Activated CD8-positive, alpha-beta memory T cell treated with anti-CD3 and anti-CD28 coated beads, Interleukin-2, amount 50 U/mL, for 24 hours (primary cell): ENCODE measurements around the gene GABARAPL1.
"Not testable (repeated sequence)": the region's sequence is repeated elsewhere in the genome, so short reads cannot be mapped to it uniquely, and the experiment has no call there.

Source experiments
- DNase-seq: peaks from one replicate; pipeline ENCODE4 v3.0.0-alpha.2; 2020; ENCODE audit errors: extremely low read depth

Gene GABARAPL1

GRCh38 chr12:10212739-10213131, at the start of gene GABARAPL1:
Gene GABARAPL1 (plus strand): TSS chr12:10212877. CDS start chr12:10213130, 253 bp downstream.
- no peak for DNase-seq

GRCh38 chr12:10163084-10163483, 49.6 kb upstream of the GABARAPL1 start:
- no peak for DNase-seq

- no peak for DNase-seq
These were observed 47.3 kb upstream of the GABARAPL1 start for GRCh38 chr12:10165421-10165820.

DNA sequence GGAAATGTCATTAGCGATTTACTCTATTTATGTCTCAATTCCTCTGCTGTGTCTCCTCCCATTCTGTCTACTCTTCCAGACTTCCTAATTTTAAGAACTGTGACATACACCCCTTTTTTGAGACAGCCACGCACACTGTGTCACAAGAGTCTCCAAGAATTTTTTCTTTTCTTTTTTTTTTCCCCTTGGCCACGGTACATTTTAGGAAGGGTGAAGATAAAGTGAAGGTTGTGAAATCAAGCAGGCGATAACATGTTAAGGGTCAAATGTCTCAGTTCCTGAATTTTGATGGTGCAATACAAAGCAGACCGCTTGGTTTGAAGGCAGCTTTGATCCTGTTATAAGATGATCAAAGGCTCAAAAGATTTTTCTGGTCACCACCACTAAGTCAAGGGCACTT, 45.1 kb upstream of the GABARAPL1 start:
- no peak for DNase-seq

DNA sequence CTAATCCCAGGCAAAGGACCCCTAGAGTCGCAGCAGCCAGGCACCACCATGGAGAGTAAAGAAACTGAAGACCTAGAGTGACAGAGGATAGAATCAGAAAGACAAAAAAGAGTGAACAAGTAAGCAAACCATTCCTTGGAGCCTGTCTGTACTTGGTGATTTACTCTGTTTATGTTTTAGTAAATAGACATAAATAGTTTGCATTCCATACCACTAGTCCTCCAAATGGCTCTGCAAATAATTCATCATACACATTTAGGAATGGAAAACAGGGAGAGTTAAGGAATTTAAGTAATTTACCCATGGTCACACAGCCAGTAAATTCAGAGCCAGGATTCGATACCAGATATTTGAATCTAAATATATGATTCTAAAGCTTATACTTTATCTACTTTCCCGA, 43.6 kb upstream of the GABARAPL1 start:
- no peak for DNase-seq

GRCh38 chr12:10170216-10170615, 42.5 kb upstream of the GABARAPL1 start:
- DNase-seq: no peak

DNA sequence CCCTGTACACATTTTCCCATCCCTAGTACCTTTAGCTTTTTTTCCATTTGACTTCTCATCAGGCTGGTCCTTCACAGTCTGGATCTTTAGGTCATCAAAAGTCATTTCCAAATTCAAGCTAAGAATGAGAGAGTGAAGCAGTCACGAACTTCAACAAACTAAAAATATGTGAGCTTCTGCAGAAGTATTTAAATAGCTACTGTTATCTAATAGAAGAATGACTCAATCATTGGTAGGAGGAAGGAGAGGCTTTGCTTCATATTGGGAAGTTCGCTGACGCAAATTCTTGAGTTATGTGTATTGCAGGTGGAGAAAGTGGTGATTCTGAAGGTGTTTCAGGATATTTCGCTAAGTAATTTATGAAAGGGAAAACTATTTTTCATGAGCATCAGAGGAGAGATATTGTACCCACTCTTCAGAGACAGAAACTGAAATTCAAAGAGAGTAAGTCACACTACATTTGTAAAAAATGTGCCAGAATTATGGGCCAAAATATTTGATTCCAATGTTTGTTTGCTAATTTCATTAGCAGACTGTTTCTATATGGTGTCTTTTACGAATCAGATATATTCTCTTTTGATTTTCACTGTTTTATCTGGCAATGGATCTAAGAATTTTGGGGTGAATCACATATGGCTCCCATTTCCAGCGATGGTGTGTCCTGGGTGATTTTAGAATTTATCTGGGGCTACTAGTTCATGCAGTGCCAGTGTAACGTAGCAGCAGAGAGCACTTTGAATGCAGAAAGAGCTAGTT, 40.5 kb upstream of the GABARAPL1 start, which contains the start of gene OLR1:
Gene OLR1 (minus strand): TSS at position 160 of the 756 bp plus-strand sequence. CDS start 55 bp downstream, at position 105.
- DNase-seq: no peak

- no peak for DNase-seq
These were observed 37.6 kb upstream of the GABARAPL1 start for GRCh38 chr12:10174986-10175614.

- DNase-seq: no peak
These were observed 36.6 kb upstream of the GABARAPL1 start for GRCh38 chr12:10175846-10176636.

- no peak for DNase-seq
These were observed 33.9 kb upstream of the GABARAPL1 start, which contains the start of gene TMEM52B for GRCh38 chr12:10178821-10179220. Gene TMEM52B (plus strand): TSS chr12:10179032. CDS start chr12:10179575, 543 bp downstream.

- no peak for DNase-seq
These were observed 32.9 kb upstream of the GABARAPL1 start for GRCh38 chr12:10179776-10180181.

DNA sequence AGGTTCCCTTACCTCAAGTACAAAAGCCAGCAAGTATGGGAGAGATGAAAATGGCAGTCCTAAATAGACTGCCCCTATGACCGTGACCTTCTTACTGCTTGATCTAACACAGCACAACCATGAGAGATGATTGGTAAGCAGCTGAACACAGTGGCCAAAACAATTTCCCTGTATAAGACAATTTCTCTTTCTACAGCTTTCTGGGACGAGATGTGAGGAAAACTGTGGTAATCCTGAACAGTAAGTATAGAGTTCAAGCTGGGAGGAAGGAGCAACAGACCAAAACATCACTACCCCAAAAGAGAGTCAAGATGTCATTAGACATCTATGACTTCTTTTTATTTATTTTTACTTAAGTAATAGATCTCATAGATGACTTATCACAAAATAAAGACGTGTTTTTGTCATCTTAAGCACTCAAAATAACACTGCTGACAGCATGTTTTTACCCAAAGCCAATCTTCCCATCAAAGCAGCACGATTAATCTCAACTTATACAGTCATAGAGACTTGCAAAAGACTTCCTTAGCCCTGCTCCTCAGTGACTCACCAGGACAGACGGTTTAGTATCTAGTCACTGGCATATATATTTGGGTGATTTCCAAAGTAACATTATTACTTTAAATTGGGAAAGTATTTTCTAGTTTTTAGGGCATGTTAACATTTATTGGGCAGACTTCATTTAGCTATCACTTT, 30.2 kb upstream of the GABARAPL1 start:
- DNase-seq: no peak

- no peak for DNase-seq
These were observed 28.3 kb upstream of the GABARAPL1 start for GRCh38 chr12:10184261-10184843.

DNA sequence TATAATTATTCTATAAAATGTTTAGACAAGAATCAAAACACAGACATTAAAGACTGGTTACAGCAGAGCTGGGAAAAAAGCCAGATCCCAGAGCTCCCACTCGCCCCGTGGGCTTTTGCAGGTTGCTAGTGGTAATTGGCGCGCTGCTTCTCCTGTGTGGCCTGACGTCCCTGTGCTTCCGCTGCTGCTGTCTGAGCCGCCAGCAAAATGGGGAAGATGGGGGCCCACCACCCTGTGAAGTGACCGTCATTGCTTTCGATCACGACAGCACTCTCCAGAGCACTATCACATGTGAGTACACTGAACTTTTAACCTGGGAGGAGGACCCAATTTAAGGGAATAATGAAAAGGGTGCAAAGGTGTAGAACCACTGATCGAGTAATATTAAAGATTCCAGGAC, 26.4 kb upstream of the GABARAPL1 start:
- no peak for DNase-seq

DNA sequence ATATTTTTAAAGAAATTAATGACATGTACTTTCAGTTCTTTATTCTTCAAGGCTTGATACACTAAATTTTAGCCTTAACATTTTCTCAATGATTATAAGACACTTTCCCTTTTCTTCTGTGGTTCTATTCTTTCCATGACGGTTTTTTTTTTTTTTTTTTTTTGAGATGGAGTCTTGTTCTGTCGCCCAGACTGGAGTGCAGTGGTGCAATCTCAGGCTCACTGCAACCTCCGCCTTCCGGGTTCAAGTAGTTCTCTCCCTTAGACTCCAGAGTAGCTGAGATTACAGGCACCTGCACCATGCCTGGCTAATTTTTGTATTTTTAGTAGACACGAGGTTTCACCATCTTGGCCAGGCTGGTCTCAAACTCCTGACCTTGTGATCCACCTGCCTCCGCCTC, 25.7 kb upstream of the GABARAPL1 start:
- not testable (repeated sequence) for DNase-seq

- DNase-seq: no peak
These were observed 23.0 kb upstream of the GABARAPL1 start for GRCh38 chr12:10189653-10190052.

GRCh38 chr12:10190558-10191388, 21.9 kb upstream of the GABARAPL1 start:
- DNase-seq: no peak

DNA sequence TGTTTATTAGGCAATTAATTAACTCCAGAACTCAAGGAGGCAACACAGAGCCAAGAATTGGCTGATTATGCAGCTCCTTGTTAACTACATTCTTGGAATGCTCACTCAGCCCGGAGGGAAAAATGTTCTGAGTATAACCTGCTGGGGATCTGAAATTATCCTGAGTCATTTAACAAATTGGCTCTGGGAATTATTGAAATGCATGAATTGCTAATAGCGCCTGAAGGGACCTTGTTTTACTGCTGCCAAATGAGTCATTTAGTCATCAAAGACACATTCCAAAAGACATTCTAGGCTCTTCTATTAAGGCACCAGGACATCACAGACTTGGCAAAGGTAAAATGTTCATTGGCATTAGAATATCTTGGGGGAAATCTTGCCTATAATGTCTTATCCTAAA, 20.8 kb upstream of the GABARAPL1 start:
- DNase-seq: no peak

- DNase-seq: no peak
These were observed 18.5 kb upstream of the GABARAPL1 start for GRCh38 chr12:10194160-10194670.

GRCh38 chr12:10196210-10196609, 16.5 kb upstream of the GABARAPL1 start:
- DNase-seq: no peak
